K562 (cell line): ENCODE data around the gene SOX4.

Experiments
- DACH1 ChIP-seq: fragments of 450-650 bp; IDR thresholded peaks from 2 replicates; pipeline ENCODE4 v1.6.1; 2018; ENCODE audit not compliant: partially characterized antibody
- MEIS2 ChIP-seq: fragments of 450-650 bp; IDR thresholded peaks from 2 replicates; pipeline ENCODE4 v1.6.1; 2014; ENCODE audit warnings: mild to moderate bottlenecking; ENCODE audit not compliant: partially characterized antibody
- MTA2 ChIP-seq: fragments of 450-650 bp; IDR thresholded peaks from 2 replicates; pipeline ENCODE4 v1.6.1; 2016; ENCODE audit warnings: low read depth
- POLR2A ChIP-seq: fragments of 450-650 bp; conservative IDR thresholded peaks from 2 replicates; pipeline ENCODE4 v1.6.1; 2016
- SREBF2 ChIP-seq: sonication (generic); formaldehyde crosslinking; IDR thresholded peaks from 2 replicates; pipeline ENCODE4 v1.4.0; 2020; ENCODE audit warnings: mild to moderate bottlenecking, missing genetic modification reagents
- ZNF324 ChIP-seq: fragments of 250-450 bp; sonication (Bioruptor Pico); IDR thresholded peaks from 2 replicates; pipeline ENCODE4 v1.4.0; 2020; ENCODE audit warnings: mild to moderate bottlenecking
- TF ChIP-seq, protein P1 (sequence below), 3 experiments: IDR thresholded peaks in 2 of 3; conservative IDR thresholded peaks in 1 of 3; 2 replicates each; pipeline ENCODE4 v1.5.1; 2011 to 2012; ENCODE audit warnings: low read length in 3 of 3, mild to moderate bottlenecking in 3 of 3, control low read depth in 2 of 3, improper control_type of control experiment in 1 of 3, inconsistent platforms in 1 of 3, low read depth in 1 of 3, mixed read lengths in 1 of 3, moderate library complexity in 1 of 3; ENCODE audit not compliant: insufficient read depth in 2 of 3

DNA sequence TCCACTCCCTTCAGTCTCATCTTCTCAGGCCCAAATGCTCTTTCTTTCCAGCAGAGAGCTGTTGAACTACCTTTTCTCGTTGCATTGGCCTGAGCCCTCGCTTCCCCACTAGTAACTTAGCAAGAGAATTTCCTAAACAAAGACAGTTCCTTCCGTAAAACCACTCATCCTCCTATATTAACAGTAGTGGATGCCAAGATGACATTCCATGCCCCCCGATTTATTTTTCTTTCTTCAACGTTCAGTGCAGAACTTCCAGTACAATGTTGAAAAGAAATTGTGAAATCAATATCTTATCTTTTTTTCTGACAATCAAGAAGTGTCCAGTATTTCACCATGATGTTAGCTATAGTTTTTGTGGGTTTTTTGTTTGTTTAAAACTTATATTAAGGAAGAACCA lies 45.8 kb downstream of the SOX4 start:
- TF ChIP-seq ZNF324 (no peak), SREBF2 (no peak), DACH1 (no peak), POLR2A (no peak), MTA2 (no peak), MEIS2 (no peak)
- TF ChIP-seq, protein P1, sequence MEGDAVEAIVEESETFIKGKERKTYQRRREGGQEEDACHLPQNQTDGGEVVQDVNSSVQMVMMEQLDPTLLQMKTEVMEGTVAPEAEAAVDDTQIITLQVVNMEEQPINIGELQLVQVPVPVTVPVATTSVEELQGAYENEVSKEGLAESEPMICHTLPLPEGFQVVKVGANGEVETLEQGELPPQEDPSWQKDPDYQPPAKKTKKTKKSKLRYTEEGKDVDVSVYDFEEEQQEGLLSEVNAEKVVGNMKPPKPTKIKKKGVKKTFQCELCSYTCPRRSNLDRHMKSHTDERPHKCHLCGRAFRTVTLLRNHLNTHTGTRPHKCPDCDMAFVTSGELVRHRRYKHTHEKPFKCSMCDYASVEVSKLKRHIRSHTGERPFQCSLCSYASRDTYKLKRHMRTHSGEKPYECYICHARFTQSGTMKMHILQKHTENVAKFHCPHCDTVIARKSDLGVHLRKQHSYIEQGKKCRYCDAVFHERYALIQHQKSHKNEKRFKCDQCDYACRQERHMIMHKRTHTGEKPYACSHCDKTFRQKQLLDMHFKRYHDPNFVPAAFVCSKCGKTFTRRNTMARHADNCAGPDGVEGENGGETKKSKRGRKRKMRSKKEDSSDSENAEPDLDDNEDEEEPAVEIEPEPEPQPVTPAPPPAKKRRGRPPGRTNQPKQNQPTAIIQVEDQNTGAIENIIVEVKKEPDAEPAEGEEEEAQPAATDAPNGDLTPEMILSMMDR (IDR thresholded peaks at IDR 0.05 in 2 of 3, conservative IDR thresholded peaks at IDR 0.05 in 1 of 3; ENCODE audit: insufficient read depth in 2 of 3, low read depth in 1 of 3, low read length in 3 of 3) = no peak
